ENCODE data around the gene CKAP2L.
"Not testable (repeated sequence)": the region's sequence is repeated elsewhere in the genome, so short reads cannot be mapped to it uniquely, and the experiment has no call there.

Gene CKAP2L

GRCh38 chr2:112712465-112712864 is 51.9 kb downstream of the CKAP2L start:
- TF ChIP-seq CTCF (IDR thresholded peaks at IDR 0.05; ENCODE audit: unreplicated experiment in 3 of 3): no peak
- Mint-ChIP-seq H3K27me3 (ENCODE audit: low read depth) (no peaks in the 10 kb centered on the region), H3K36me3 (ENCODE audit: low read depth) (no peaks in the 10 kb centered on the region), H3K4me3 (no peak overlapping the region), H3K4me1 (peaks cover 15% of the 10 kb centered on the region), H3K9me3 (peaks cover 2% of the 10 kb centered on the region), H3K27ac (peak overlapping the region in 1 of 3 experiments; percentile 96)

- Mint-ChIP-seq H3K9me3 (no peaks in the 10 kb centered on the region), H3K4me3 (peak overlapping the region in 1 of 3 experiments; percentile 18), H3K36me3 (ENCODE audit: low read depth) (no peaks in the 10 kb centered on the region)
Measured at GRCh38 chr2:112710956-112711750, 53.3 kb downstream of the CKAP2L start.

DNA sequence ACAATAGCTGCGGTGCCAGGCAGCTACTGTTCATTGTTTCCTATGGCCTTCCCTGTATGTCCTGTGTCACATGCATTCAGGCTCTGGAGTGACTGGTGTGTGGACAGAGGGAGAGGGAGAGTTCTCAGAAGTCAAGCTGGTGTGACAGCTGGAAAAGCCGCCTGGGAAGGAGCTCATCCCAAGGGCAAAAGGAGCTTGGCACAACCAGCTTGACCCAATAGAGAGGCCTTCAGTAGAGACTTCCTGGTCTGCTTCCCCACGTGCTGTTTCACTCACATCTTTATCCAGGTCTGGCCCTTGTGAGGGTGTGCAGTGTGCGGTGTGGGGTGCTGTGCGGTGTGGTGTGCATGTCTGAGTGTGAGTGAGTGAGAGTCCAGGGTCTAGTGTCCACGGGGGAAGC is 54.7 kb downstream of the CKAP2L start:
- Mint-ChIP-seq H3K9me3 (no peaks in the 10 kb centered on the region), H3K4me1 (peaks cover 15% of the 10 kb centered on the region), H3K27me3 (ENCODE audit: low read depth) (peaks cover 5% of the 10 kb centered on the region), H3K4me3 (no peak overlapping the region), H3K36me3 (ENCODE audit: low read depth) (no peaks in the 10 kb centered on the region), H3K27ac (peak overlapping the region in 1 of 3 experiments; percentile 96)
- TF ChIP-seq CTCF (IDR thresholded peaks at IDR 0.05; ENCODE audit: unreplicated experiment in 3 of 3): no peak

More at GRCh38 chr2:112710956-112711750, 53.3 kb downstream of the CKAP2L start:
- H3K4me1 Mint-ChIP-seq: peaks cover 15% of the 10 kb centered on the region
- H3K27ac Mint-ChIP-seq: peak overlapping the region in 2 of 3 experiments; percentile 28 to 96
- peaks cover 5% of the 10 kb centered on the region for H3K27me3 Mint-ChIP-seq (ENCODE audit: low read depth)
- TF ChIP-seq CTCF (IDR thresholded peaks at IDR 0.05; ENCODE audit: unreplicated experiment in 3 of 3): no peak

DNA sequence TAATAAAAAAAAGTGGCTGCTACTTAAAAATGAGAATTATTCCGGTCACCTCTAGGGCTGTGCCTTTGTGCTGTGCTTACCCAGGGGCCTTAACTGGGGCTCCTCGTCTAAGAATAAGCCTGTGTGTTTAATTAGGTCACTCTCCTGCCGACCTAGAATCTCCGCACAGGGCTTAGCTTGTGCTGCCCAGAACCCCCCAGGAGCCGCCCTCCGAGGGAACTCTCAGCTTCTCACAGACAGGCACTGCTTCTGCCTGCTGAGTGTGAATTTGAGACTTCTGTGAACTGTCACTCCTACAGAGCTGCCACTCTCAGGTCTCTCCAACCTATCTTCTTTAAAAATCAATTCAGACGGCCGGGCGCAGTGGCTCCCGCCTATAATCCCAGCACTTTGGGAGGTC is 55.4 kb downstream of the CKAP2L start:
- H3K27me3 Mint-ChIP-seq (ENCODE audit: low read depth): peaks cover 5% of the 10 kb centered on the region
- peak overlapping the region in 1 of 3 experiments; percentile 55 for H3K27ac Mint-ChIP-seq
- H3K4me1 Mint-ChIP-seq: peaks cover 15% of the 10 kb centered on the region
- no peak overlapping the region for H3K4me3 Mint-ChIP-seq
- no peaks in the 10 kb centered on the region for H3K36me3 Mint-ChIP-seq (ENCODE audit: low read depth)
- TF ChIP-seq CTCF (IDR thresholded peaks at IDR 0.05; ENCODE audit: unreplicated experiment in 3 of 3): no peak
- no peaks in the 10 kb centered on the region for H3K9me3 Mint-ChIP-seq

DNA sequence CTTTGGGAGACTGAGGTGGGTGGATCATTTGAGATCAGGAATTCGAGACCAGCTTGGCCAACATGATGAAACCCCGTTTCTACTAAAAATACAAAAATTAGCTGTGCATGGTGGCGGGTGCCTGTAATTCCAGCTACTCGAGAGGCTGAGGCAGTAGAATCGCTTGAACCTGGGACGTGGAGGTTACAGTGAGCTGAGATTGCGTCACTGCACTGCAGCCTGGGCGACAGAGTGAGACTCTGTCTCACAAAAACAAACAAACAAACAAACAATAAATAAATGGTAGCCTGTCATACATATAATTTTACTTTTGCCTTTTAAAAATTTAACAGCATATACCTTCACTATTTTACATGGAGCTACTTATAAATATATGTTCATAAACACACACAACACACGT is 57.5 kb downstream of the CKAP2L start:
- H3K27ac Mint-ChIP-seq: not testable (repeated sequence)

DNA sequence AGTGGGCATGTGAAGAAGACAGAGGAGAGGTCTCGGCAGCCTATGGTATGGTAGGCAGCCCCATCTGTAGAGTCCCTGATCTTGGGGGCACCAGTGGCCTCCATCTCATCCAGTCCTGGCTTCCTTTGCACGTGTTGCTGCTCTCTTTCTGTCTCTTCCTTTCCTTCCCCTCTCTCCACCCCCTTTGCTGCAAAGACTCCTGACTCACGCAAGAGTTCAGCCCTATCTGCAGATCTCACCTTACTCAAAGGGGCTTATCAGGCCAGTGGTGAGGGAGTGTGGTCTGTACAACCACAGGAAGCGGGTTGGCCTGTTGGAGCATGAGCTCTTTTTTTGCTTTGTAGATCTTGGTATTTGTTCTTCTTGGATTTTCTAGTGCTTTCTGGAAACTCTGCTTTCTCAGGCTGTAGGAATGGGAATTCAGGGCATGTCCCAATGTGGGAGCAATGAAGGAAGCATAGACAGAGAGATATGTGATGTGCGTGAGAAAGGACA is 58.2 kb downstream of the CKAP2L start:
- peak overlapping the region in 1 of 3 experiments; percentile 1 for H3K27ac Mint-ChIP-seq
- peaks cover 3% of the 10 kb centered on the region for H3K4me1 Mint-ChIP-seq
- H3K4me3 Mint-ChIP-seq: no peak overlapping the region
- no peak for TF ChIP-seq CTCF (IDR thresholded peaks at IDR 0.05; ENCODE audit: unreplicated experiment in 3 of 3)
- H3K36me3 Mint-ChIP-seq (ENCODE audit: low read depth): no peaks in the 10 kb centered on the region
- H3K9me3 Mint-ChIP-seq: no peaks in the 10 kb centered on the region
- H3K27me3 Mint-ChIP-seq (ENCODE audit: low read depth): peaks cover 5% of the 10 kb centered on the region

More for the DNA sequence above, 57.5 kb downstream of the CKAP2L start:
- H3K27me3 Mint-ChIP-seq (ENCODE audit: low read depth); H3K36me3 Mint-ChIP-seq (ENCODE audit: low read depth); H3K4me1 Mint-ChIP-seq; H3K9me3 Mint-ChIP-seq; H3K4me3 Mint-ChIP-seq: not testable (repeated sequence)
